GM12892 (cell line): ENCODE data around the gene CCDC33.

Experiments used
- DNase-seq: peaks from one replicate; pipeline ENCODE4 v3.0.0; 2011; ENCODE audit not compliant: insufficient read length
- FAIRE-seq: peaks from 2 replicates; lab custom pipeline; 2011; peaks lifted over from hg19 to GRCh38; lab: Jason Lieb, UNC
- POLR2A ChIP-seq: IDR thresholded peaks from 2 replicates; pipeline ENCODE4 v1.6.1; 2011; ENCODE audit warnings: low read depth, low read length, control low read depth
- POLR2AphosphoS5 ChIP-seq: IDR thresholded peaks from 2 replicates; pipeline ENCODE4 v1.6.1; 2011; ENCODE audit warnings: low read depth, low read length, control low read depth
- TAF1 ChIP-seq: IDR thresholded peaks from 2 replicates; pipeline ENCODE4 v1.6.1; 2011; ENCODE audit warnings: low read depth, mild to moderate bottlenecking, control low read depth, low read length, borderline replicate concordance

CCDC33 gene

DNA sequence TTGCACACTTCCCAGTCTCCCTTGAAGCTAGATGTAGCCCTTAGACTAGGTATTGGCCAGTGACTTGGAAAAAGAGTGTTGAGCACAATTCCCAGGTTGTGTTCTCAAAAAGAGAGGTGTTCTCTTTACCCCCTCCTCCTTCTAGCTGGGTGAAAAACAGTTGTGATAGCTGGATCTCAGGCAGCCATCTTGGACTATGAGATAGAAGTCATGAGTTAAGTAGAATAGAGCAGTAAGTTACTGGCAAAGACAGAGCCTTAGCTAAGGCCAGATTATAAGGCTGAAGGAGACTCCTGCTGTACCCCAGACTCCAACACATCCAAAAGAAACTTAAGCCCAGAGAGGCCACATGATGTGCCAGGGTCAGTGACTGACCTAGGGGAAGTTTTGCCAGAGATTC is 25.4 kb upstream of the CCDC33 start:
- DNase-seq (no peak), FAIRE-seq (no peak)
- TF ChIP-seq TAF1 = no peak
- no peak for TF ChIP-seq POLR2A
- TF ChIP-seq POLR2AphosphoS5 = no peak

DNA sequence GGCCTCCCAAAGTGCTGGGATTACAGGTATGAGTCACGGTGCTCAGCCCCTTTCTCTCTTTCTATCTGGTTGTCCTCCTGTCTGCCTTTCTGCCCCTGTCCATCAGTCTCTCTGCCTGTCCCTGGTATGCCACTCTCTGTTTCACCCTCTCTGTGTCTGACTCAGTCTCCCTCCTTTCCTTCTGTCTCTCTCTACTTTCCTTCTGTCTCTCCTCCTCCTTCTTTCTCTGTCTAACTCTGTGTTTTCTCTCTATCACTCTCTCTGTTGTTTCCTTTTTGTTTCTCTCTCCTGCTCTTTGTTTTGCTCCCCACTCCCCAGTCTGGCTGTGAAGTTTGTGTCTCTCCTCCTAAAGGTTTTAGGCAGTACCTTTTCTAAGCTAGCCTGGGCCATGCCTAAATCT is 24.5 kb upstream of the CCDC33 start:
- TF ChIP-seq TAF1 (no peak), POLR2AphosphoS5 (no peak), POLR2A (no peak)
- FAIRE-seq (peak; percentile 33), DNase-seq (no peak)

- no peak for DNase-seq
- peak; percentile 68 for FAIRE-seq
- TF ChIP-seq TAF1 (no peak), POLR2A (no peak), POLR2AphosphoS5 (no peak)
Measured at GRCh38 chr15:74212494-74212893, 23.6 kb upstream of the CCDC33 start.

DNA sequence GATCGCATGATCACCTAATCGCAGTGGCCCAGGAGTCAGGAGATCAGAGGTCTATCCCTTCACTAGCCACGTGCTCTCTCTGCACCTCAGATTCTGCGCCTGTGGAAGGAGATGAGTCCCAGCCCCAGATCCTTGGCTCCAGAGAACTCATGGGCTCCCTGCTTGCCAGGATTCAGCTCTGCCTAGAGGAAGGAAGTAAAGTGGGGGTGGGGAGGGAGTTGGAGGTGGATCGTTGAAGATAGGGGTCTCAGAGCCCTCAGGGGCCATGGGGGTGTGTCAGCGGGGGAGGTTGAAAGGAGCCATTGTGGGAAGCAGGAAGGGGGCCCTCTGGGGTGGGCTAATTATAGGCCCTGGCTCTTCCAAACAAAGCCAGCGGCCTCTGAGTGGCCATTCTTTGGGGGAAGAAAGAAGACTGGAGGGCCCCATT is 22.3 kb upstream of the CCDC33 start:
- DNase-seq = no peak
- TF ChIP-seq POLR2A (no peak), POLR2AphosphoS5 (no peak), TAF1 (no peak)
- FAIRE-seq = no peak

DNA sequence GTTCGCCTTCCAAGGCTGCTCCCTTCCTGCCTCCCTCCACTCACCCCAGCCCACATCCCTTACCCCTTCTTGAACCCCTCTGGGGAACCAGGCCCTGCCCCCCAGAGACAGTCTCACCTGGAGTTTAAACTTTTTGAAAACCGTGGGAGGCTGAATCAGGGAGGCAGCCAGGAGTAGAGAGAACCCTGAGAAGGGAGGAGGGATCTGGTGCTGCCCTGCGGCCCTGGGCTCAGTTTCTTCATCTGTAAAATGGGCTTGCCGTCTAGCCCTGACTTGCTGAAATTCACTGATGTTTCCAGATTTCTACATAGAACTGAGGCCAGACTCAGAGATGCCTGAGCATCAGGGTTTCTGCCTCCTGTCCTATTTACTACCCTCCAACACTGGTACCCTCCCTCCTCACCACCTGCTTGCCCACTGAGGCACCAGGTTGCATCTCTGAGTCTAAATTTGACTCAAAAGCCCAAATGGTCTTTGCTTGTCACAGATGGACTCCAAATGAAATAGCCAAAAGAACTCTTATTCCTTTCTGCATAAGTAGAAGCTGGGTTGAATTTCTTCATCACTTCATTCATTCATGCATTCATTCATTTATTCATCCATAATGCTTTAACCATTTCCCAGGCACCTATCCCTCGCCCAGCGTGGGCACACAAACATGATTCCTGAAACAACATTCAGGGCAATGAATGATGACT is 21.7 kb upstream of the CCDC33 start:
- TF ChIP-seq POLR2AphosphoS5 (no peak), TAF1 (no peak), POLR2A (no peak)
- FAIRE-seq = no peak

GRCh38 chr15:74215958-74216357 is 20.2 kb upstream of the CCDC33 start:
- TF ChIP-seq TAF1 = no peak
- TF ChIP-seq POLR2A = no peak
- TF ChIP-seq POLR2AphosphoS5 = no peak
- DNase-seq (no peak), FAIRE-seq (no peak)

More for the DNA sequence above, 21.7 kb upstream of the CCDC33 start:
- DNase-seq = no peak

DNA sequence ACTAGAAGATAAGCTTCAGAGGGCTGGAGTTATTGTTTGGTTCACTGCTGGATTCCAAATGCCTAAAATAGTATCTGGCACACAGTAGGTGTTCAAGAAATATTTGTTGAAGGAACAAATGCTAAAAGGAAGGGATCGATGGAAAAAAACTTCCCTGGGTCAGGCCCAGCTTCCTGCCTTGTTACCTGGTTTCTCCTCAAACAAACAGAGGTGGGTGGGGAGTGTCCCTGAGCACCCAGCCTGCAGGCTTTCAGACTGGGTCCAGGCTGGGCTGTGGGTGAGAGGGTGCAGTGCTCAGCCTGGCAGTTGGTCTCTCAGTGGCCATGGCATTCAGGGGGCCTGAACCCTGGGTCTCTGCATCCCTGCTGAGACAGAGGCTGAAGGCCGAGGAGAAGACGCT is 19.2 kb upstream of the CCDC33 start:
- TF ChIP-seq POLR2A = no peak
- TF ChIP-seq POLR2AphosphoS5 = no peak
- TF ChIP-seq TAF1 = no peak
- no peak for DNase-seq
- no peak for FAIRE-seq

DNA sequence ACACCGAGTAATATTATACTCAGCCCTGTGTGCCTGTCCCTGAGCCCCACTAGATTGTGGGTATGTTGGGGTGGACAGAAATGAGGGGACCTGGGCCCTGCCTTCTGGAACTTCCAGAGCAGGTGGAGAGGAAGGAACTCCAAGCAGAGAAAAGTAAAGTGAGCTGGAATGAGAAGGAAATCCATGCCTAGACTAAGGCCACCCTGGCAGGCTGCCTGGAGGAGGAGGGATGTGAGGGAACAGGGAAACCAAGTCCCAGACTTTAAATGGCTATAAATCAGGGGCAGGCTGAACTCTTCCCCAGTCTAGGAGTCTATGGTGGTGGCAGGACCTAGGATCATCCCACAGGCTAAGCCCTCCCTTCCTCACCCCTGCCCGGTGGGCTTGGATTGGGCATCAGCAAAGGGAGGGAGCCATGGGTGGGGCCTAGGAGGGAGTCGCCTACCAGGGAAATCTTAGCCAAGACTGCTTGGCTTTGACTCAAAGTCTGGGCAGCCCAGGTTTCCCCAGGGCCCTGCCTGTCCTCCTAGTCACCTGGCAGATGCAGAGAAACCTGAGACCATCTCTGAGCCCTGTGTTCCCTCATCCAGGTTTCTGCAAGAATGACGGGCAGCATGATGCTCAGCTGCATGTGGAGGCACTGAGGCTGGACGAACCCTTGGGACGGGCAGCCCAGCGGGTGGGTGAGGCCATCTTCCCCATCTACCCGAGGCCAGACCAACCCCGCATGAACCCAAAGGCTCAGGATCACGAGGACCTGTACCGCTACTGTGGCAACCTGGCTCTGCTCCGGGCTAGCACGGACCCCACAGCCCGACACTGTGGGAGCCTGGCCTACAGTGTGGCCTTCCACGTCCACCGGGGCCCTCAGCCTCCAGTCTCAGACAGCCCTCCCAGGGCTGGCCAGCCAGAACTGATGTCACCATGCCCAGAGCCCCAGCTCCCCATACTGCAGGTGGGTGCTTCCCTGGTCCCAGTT is 17.9 kb upstream of the CCDC33 start:
- TF ChIP-seq POLR2A (no peak), POLR2AphosphoS5 (no peak), TAF1 (no peak)
- DNase-seq = no peak
- no peak for FAIRE-seq

GRCh38 chr15:74220475-74221248 is 15.5 kb upstream of the CCDC33 start:
- TF ChIP-seq POLR2AphosphoS5 (no peak), TAF1 (no peak), POLR2A (no peak)
- FAIRE-seq (peak; percentile 54), DNase-seq (no peak)

DNA sequence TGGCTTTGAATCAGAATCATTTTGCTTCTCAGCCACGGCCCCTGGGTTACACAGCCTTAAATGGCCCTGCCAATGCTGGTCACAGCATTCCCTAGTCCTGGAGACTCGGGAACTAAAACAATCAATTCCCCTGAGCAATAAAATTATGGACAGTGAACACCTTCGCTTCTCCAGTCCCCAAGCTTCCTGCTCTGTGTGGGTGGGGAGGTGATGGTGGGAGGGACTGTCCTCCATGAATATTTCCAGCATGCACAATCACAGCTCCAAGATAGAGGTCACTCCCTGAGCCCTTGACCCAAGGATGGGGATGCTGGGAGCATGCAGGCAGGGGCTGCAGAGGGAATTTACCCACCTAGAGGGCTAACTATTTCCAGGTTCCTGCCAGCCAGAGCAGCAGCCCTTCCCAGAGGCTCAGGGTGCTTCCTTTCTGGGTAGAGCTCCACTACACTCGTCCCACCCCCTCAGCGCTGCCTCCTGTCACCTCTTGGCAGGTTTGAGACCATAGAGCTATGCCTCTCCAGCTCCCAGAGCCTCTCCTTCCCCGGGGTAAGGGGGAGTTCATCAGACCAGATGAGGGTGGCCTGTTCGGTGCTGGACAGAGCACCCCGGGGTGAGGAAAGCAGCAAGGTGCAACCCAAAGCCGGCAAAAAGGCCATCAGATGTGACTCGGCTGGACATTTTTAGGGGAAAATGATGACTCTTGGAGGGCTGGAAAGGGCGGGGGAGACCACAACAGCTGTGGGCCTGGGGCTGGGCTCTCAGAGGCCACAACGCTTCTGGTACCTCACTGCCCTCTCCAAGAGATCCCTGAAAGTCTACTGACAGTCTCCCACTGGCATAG is 14.5 kb upstream of the CCDC33 start:
- FAIRE-seq (no peak), DNase-seq (no peak)
- TF ChIP-seq POLR2A (no peak), POLR2AphosphoS5 (no peak), TAF1 (no peak)
